Measurements from ENCODE around the gene NKIRAS2. TPM values are rescaled to one million over a fixed set of nuclear protein-coding genes. Genes with fewer than 3 reads are reported as not detected.
A peak's percentile ranks its signal among the peaks of the same experiment; 100 is the strongest.

NKIRAS2 gene
- total and polyA plus RNA-seq, 2 experiments from 2014 or later: 66.5 to 71.2 TPM

- WGBS, 2 experiments (ENCODE audit: low coverage in 1 of 2, low lambda C conversion rate in 2 of 2, missing lambda C conversion rate in 2 of 2): 54 to 60% methylated on average over 8 of the region's 8 CpGs
- H3F3A ChIP-seq (ENCODE audit: insufficient read depth): no peaks in the 10 kb centered on the region
- no peaks in the 10 kb centered on the region for H3K79me2 ChIP-seq (ENCODE audit: insufficient read depth)
- DNase-seq: no peak
- no peaks in the 10 kb centered on the region for H3K9me2 ChIP-seq (ENCODE audit: insufficient read depth)
- no peaks in the 10 kb centered on the region for H3K36me3 ChIP-seq (ENCODE audit: low read depth)
- no peak overlapping the region for H3K4me2 ChIP-seq (ENCODE audit: unreplicated experiment)
- H2AFZ ChIP-seq: no peak overlapping the region
- H4K20me1 ChIP-seq (ENCODE audit: insufficient read depth): no peaks in the 10 kb centered on the region
- no peak overlapping the region for H3K27ac ChIP-seq
- peaks cover 38% of the 10 kb centered on the region for H3K27me3 ChIP-seq (replicated peaks; ENCODE audit: insufficient read depth)
- no peak for TF ChIP-seq EZH2phosphoT487 (IDR thresholded peaks at IDR 0.05; ENCODE audit: insufficient read depth, low read depth)
- TF ChIP-seq EZH2 (IDR thresholded peaks at IDR 0.05; ENCODE audit: insufficient read depth, poor library complexity, severe bottlenecking): no peak
- no peaks in the 10 kb centered on the region for H3K9me3 ChIP-seq (ENCODE audit: low read depth)
- 0 out of 2 replicates have a peak overlapping the region, but pooled peaks have one; percentile 45 for H3K4me3 ChIP-seq
- no peaks in the 10 kb centered on the region for H3K4me1 ChIP-seq (ENCODE audit: insufficient read depth)
- in situ Hi-C loops (cut with MboI): no loop called here
- no peak overlapping the region for H3K9ac ChIP-seq
These were observed 31.1 kb downstream of the NKIRAS2 start for GRCh38 chr17:42051013-42051400.

- no peaks in the 10 kb centered on the region for H3K79me2 ChIP-seq (ENCODE audit: insufficient read depth)
- H2AFZ ChIP-seq: no peak overlapping the region
- in situ Hi-C loops (cut with MboI): no loop called here
- H3K27ac ChIP-seq: no peak overlapping the region
- no peak overlapping the region for H3K4me2 ChIP-seq (ENCODE audit: unreplicated experiment)
- no peak for TF ChIP-seq EZH2 (IDR thresholded peaks at IDR 0.05; ENCODE audit: insufficient read depth, poor library complexity, severe bottlenecking)
- no peak for TF ChIP-seq EZH2phosphoT487 (IDR thresholded peaks at IDR 0.05; ENCODE audit: insufficient read depth, low read depth)
- peaks cover 38% of the 10 kb centered on the region for H3K27me3 ChIP-seq (replicated peaks; ENCODE audit: insufficient read depth)
- no peak overlapping the region for H3K4me3 ChIP-seq
- 95 to 96% methylated on average over 7 of the region's 7 CpGs for WGBS, 2 experiments (ENCODE audit: low coverage in 1 of 2, low lambda C conversion rate in 2 of 2, missing lambda C conversion rate in 2 of 2)
- H4K20me1 ChIP-seq (ENCODE audit: insufficient read depth): no peaks in the 10 kb centered on the region
- H3K9me3 ChIP-seq (ENCODE audit: low read depth): no peaks in the 10 kb centered on the region
- H3K9me2 ChIP-seq (ENCODE audit: insufficient read depth): no peaks in the 10 kb centered on the region
- H3K9ac ChIP-seq: no peak overlapping the region
- no peaks in the 10 kb centered on the region for H3K36me3 ChIP-seq (ENCODE audit: low read depth)
- no peaks in the 10 kb centered on the region for H3K4me1 ChIP-seq (ENCODE audit: insufficient read depth)
- no peaks in the 10 kb centered on the region for H3F3A ChIP-seq (ENCODE audit: insufficient read depth)
- DNase-seq: no peak
These were observed 31.8 kb downstream of the NKIRAS2 start for GRCh38 chr17:42051645-42052044.

GRCh38 chr17:42052346-42052877 is 32.5 kb downstream of the NKIRAS2 start:
- H3K79me2 ChIP-seq (ENCODE audit: insufficient read depth): no peaks in the 10 kb centered on the region
- no peaks in the 10 kb centered on the region for H3K4me1 ChIP-seq (ENCODE audit: insufficient read depth)
- in situ Hi-C loops (cut with MboI): no loop called here
- no peak for TF ChIP-seq EZH2 (IDR thresholded peaks at IDR 0.05; ENCODE audit: insufficient read depth, poor library complexity, severe bottlenecking)
- no peak for TF ChIP-seq EZH2phosphoT487 (IDR thresholded peaks at IDR 0.05; ENCODE audit: insufficient read depth, low read depth)
- H3K27ac ChIP-seq: no peak overlapping the region
- H3K9me2 ChIP-seq (ENCODE audit: insufficient read depth): no peaks in the 10 kb centered on the region
- H4K20me1 ChIP-seq (ENCODE audit: insufficient read depth): no peaks in the 10 kb centered on the region
- H3K9ac ChIP-seq: no peak overlapping the region
- H3K36me3 ChIP-seq (ENCODE audit: low read depth): no peaks in the 10 kb centered on the region
- H3K4me2 ChIP-seq (ENCODE audit: unreplicated experiment): no peak overlapping the region
- no peak overlapping the region for H3K4me3 ChIP-seq
- no peak overlapping the region for H2AFZ ChIP-seq
- no peaks in the 10 kb centered on the region for H3F3A ChIP-seq (ENCODE audit: insufficient read depth)
- WGBS, 2 experiments (ENCODE audit: low coverage in 1 of 2, low lambda C conversion rate in 2 of 2, missing lambda C conversion rate in 2 of 2): 57 to 64% methylated on average over 6 of the region's 6 CpGs
- peaks cover 38% of the 10 kb centered on the region for H3K27me3 ChIP-seq (replicated peaks; ENCODE audit: insufficient read depth)
- no peaks in the 10 kb centered on the region for H3K9me3 ChIP-seq (ENCODE audit: low read depth)
- DNase-seq: no peak

GRCh38 chr17:42053731-42054500 is 34.0 kb downstream of the NKIRAS2 start:
- no peak overlapping the region for H3K4me2 ChIP-seq (ENCODE audit: unreplicated experiment)
- H3F3A ChIP-seq (ENCODE audit: insufficient read depth): no peaks in the 10 kb centered on the region
- no peaks in the 10 kb centered on the region for H3K4me1 ChIP-seq (ENCODE audit: insufficient read depth)
- no peak overlapping the region for H3K9ac ChIP-seq
- no peak for TF ChIP-seq EZH2phosphoT487 (IDR thresholded peaks at IDR 0.05; ENCODE audit: insufficient read depth, low read depth)
- no peak overlapping the region for H3K27ac ChIP-seq
- WGBS, 2 experiments (ENCODE audit: low coverage in 1 of 2, low lambda C conversion rate in 2 of 2, missing lambda C conversion rate in 2 of 2): 10 to 14% methylated on average over 7 to 12 of the region's 12 CpGs
- H3K36me3 ChIP-seq (ENCODE audit: low read depth): no peaks in the 10 kb centered on the region
- H4K20me1 ChIP-seq (ENCODE audit: insufficient read depth): no peaks in the 10 kb centered on the region
- no peaks in the 10 kb centered on the region for H3K9me2 ChIP-seq (ENCODE audit: insufficient read depth)
- in situ Hi-C loops (cut with MboI): no loop called here
- peaks cover 32% of the 10 kb centered on the region for H3K27me3 ChIP-seq (replicated peaks; ENCODE audit: insufficient read depth)
- no peak overlapping the region for H2AFZ ChIP-seq
- DNase-seq: no peak
- no peak overlapping the region for H3K4me3 ChIP-seq
- H3K79me2 ChIP-seq (ENCODE audit: insufficient read depth): no peaks in the 10 kb centered on the region
- H3K9me3 ChIP-seq (ENCODE audit: low read depth): no peaks in the 10 kb centered on the region

All from GM23248 (cell line).